Thymus (tissue), 11 donors: Measurements from ENCODE around the gene ASCL4. TPM values are rescaled to one million over a fixed set of nuclear protein-coding genes. Genes with fewer than 3 reads are reported as not detected.
A peak's percentile ranks its signal among the peaks of the same experiment; 100 is the strongest.

Experiments
- DNase-seq, 9 donors: peaks; one replicate each; pipeline ENCODE4 v3.0.0-alpha.2; 2013; ENCODE audit warnings: low spot score in 9 of 9, low read depth in 6 of 9, missing footprints in 1 of 9
- H3K27ac ChIP-seq, 2 donors: one replicate each; pipeline ENCODE4 v1.5.1; 2013; ENCODE audit warnings: control low read depth in 1 of 2, low read depth in 1 of 2, low read length in 1 of 2, mild to moderate bottlenecking in 1 of 2, moderate library complexity in 1 of 2
- H3K27me3 ChIP-seq, 2 donors: one replicate each; pipeline ENCODE4 v1.5.1; 2013; ENCODE audit warnings: low read length in 1 of 2; ENCODE audit not compliant: control insufficient read depth in 2 of 2, insufficient read depth in 1 of 2
- H3K36me3 ChIP-seq, 2 donors: one replicate each; pipeline ENCODE4 v1.5.1; 2013; ENCODE audit warnings: low read length in 1 of 2, mild to moderate bottlenecking in 1 of 2, moderate library complexity in 1 of 2; ENCODE audit not compliant: control insufficient read depth in 2 of 2, insufficient read depth in 2 of 2
- H3K4me1 ChIP-seq, 2 donors: one replicate each; pipeline ENCODE4 v1.5.1; 2013; ENCODE audit warnings: low read length in 2 of 2; ENCODE audit not compliant: control insufficient read depth in 2 of 2, insufficient read depth in 2 of 2
- H3K4me3 ChIP-seq, 2 donors: one replicate each; pipeline ENCODE4 v1.5.1; 2013; ENCODE audit warnings: low read length in 2 of 2, control low read depth in 1 of 2, mild to moderate bottlenecking in 1 of 2
- H3K9me3 ChIP-seq, 2 donors: one replicate each; pipeline ENCODE4 v1.5.1; 2013; ENCODE audit warnings: low read length in 1 of 2, mild to moderate bottlenecking in 1 of 2; ENCODE audit not compliant: control insufficient read depth in 2 of 2, insufficient read depth in 1 of 2
- WGBS: extraction: QIAGEN DNeasy Blood & Tissue Kit; methylation state at CpG from one replicate; pipeline ENCODE4 v1.1.7; 2013; 5-methylcytosine and 5-hydroxymethylcytosine counted together
- polyA plus RNA-seq: library from polyadenylated mRNA; stranded (reverse); fragments of 200-250 nt; gene quantifications from one replicate; pipeline ENCODE4 v1.2.3, GENCODE V29; 2013
- total RNA-seq: library from RNA; stranded (reverse); fragments of 120-200 nt; gene quantifications from one replicate; pipeline ENCODE4 v1.2.4, GENCODE V29; 2013
- donor health status: healthy.

ASCL4 gene
- total and polyA plus RNA-seq, 2 donors, result 0.38 to 0.52 TPM

GRCh38 chr12:107748472-107748871 lies 26.0 kb upstream of the ASCL4 start:
- no peak for DNase-seq
- no peaks in the 10 kb centered on the region for H3K9me3 ChIP-seq
- H3K36me3 ChIP-seq, result peaks cover 35 to 52% of the 10 kb centered on the region in 2 donors
- no peaks in the 10 kb centered on the region for H3K27me3 ChIP-seq
- H3K27ac ChIP-seq, result no peak overlapping the region
- WGBS, result 88% methylated on average over 6 of the region's 6 CpGs
- H3K4me3 ChIP-seq, result no peak overlapping the region
- no peaks in the 10 kb centered on the region for H3K4me1 ChIP-seq

- WGBS, result 97% methylated on average over 1 of the region's 1 CpG
- peaks cover 31 to 50% of the 10 kb centered on the region in 2 donors for H3K36me3 ChIP-seq
- H3K4me3 ChIP-seq, result no peak overlapping the region
- H3K9me3 ChIP-seq, result no peaks in the 10 kb centered on the region
- DNase-seq, result no peak
- H3K27ac ChIP-seq, result no peak overlapping the region
- H3K27me3 ChIP-seq, result no peaks in the 10 kb centered on the region
- H3K4me1 ChIP-seq, result no peaks in the 10 kb centered on the region
Measured at GRCh38 chr12:107749083-107749482, 25.4 kb upstream of the ASCL4 start.

- peaks cover 14 to 20% of the 10 kb centered on the region in 2 donors for H3K36me3 ChIP-seq
- H3K4me1 ChIP-seq, result peaks cover 13 to 14% of the 10 kb centered on the region in 2 donors
- no peak for DNase-seq
- H3K27me3 ChIP-seq, result peaks cover 0 to 9% of the 10 kb centered on the region in 2 donors
- H3K9me3 ChIP-seq, result no peaks in the 10 kb centered on the region
- 81% methylated on average over 3 of the region's 3 CpGs for WGBS
- H3K4me3 ChIP-seq, result peak overlapping the region in 1 of 2 donors; percentile 6
- no peak overlapping the region for H3K27ac ChIP-seq
Measured at GRCh38 chr12:107759410-107759809, 15.1 kb upstream of the ASCL4 start.

- H3K27ac ChIP-seq, result peak overlapping the region in 1 of 2 donors; percentile 53
- H3K36me3 ChIP-seq, result peaks cover 10 to 15% of the 10 kb centered on the region in 2 donors
- H3K27me3 ChIP-seq, result peaks cover 0 to 9% of the 10 kb centered on the region in 2 donors
- H3K4me1 ChIP-seq, result peaks cover 13 to 14% of the 10 kb centered on the region in 2 donors
- peak overlapping the region; percentile 77 to 94 for H3K4me3 ChIP-seq
- WGBS, result 5% methylated on average over 30 of the region's 30 CpGs
- peak in 2 of 9 donors; percentile 31 to 53 for DNase-seq
- no peaks in the 10 kb centered on the region for H3K9me3 ChIP-seq
Measured at GRCh38 chr12:107760207-107760808, 14.2 kb upstream of the ASCL4 start.

- Histone ChIP-seq H3K27me3 (peaks cover 0 to 11% of the 10 kb centered on the region in 2 donors), H3K36me3 (peaks cover 6 to 11% of the 10 kb centered on the region in 2 donors), H3K27ac (peak within 1 kb of the TSS in 1 of 2 donors; percentile 53), H3K4me3 (peak within 1 kb of the TSS; percentile 77 to 94), H3K4me1 (peaks cover 13 to 14% of the 10 kb centered on the region in 2 donors), H3K9me3 (no peaks in the 10 kb centered on the region)
- DNase-seq, result peak in 8 of 9 donors; percentile 68 to 91 (median 79)
- under 1% methylated on average over 83 of the region's 83 CpGs for WGBS
Measured at GRCh38 chr12:107760809-107761501, 13.5 kb upstream of the ASCL4 start, which contains the start of gene PRDM4. PRDM4 (minus strand) TSS chr12:107761137; CDS start chr12:107760515, 622 bp downstream.

GRCh38 chr12:107761502-107761904 lies 13.0 kb upstream of the ASCL4 start:
- no peak overlapping the region for H3K27ac ChIP-seq
- no peak for DNase-seq
- WGBS, result 5% methylated on average over 12 of the region's 12 CpGs

GRCh38 chr12:107762874-107763273 lies 11.6 kb upstream of the ASCL4 start:
- DNase-seq, result no peak
- Histone ChIP-seq H3K4me3 (no peak overlapping the region), H3K4me1 (peaks cover 13 to 14% of the 10 kb centered on the region in 2 donors), H3K36me3 (no peaks in the 10 kb centered on the region), H3K9me3 (no peaks in the 10 kb centered on the region), H3K27ac (no peak overlapping the region), H3K27me3 (peaks cover 0 to 12% of the 10 kb centered on the region in 2 donors)
- 94% methylated on average over 1 of the region's 1 CpG for WGBS

More at GRCh38 chr12:107761502-107761904, 13.0 kb upstream of the ASCL4 start:
- Histone ChIP-seq H3K9me3 (no peaks in the 10 kb centered on the region), H3K36me3 (peaks cover 3 to 6% of the 10 kb centered on the region in 2 donors), H3K27me3 (peaks cover 0 to 12% of the 10 kb centered on the region in 2 donors), H3K4me3 (peak overlapping the region; percentile 58 to 94), H3K4me1 (peaks cover 13 to 14% of the 10 kb centered on the region in 2 donors)

GRCh38 chr12:107764626-107765025 lies 9.9 kb upstream of the ASCL4 start:
- 89% methylated on average over 4 of the region's 4 CpGs for WGBS
- Histone ChIP-seq H3K27ac (no peak overlapping the region), H3K9me3 (no peaks in the 10 kb centered on the region), H3K27me3 (peaks cover 2 to 16% of the 10 kb centered on the region in 2 donors), H3K4me3 (no peak overlapping the region), H3K4me1 (peaks cover 6 to 13% of the 10 kb centered on the region in 2 donors), H3K36me3 (no peaks in the 10 kb centered on the region)
- no peak for DNase-seq

- no peaks in the 10 kb centered on the region for H3K36me3 ChIP-seq
- peaks cover 2 to 16% of the 10 kb centered on the region in 2 donors for H3K27me3 ChIP-seq
- H3K27ac ChIP-seq, result no peak overlapping the region
- H3K9me3 ChIP-seq, result no peaks in the 10 kb centered on the region
- H3K4me1 ChIP-seq, result peaks cover 2 to 7% of the 10 kb centered on the region in 2 donors
- H3K4me3 ChIP-seq, result no peak overlapping the region
- 95% methylated on average over 1 of the region's 1 CpG for WGBS
- no peak for DNase-seq
Measured at GRCh38 chr12:107765316-107765715, 9.2 kb upstream of the ASCL4 start.
